Measurements from ENCODE around the gene FXYD5.

DNA sequence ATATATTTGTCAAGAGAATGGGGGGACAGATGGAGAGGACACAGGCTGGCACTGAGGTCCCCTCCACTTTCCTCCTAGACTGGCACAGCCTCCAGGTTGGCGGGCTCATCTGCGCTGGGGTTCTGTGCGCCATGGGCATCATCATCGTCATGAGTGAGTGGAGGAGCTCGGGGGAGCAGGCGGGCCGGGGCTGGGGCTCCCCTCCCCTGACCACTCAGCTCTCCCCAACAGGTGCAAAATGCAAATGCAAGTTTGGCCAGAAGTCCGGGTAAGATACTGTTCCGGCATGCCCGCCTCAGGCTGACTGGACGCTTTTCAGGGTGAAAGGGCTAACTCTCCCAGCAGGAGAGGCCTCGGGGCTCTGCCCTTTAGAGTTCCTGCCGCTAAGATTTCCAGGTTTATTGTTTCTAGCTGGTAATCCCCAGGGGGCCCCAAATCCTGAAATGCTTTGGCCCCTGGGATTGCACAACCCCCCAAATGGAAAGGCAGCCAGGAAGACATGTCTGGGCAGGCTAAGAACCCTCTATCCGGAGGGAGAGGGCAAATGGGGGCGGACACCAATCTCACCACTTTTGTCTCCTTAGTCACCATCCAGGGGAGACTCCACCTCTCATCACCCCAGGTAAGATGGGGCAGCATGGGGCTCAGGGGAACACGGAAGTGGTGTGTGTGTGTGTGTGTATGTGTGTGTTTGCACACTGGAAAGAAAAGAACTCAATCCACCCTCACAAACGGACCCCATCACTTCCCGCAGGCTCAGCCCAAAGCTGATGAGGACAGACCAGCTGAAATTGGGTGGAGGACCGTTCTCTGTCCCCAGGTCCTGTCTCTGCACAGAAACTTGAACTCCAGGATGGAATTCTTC is 31.6 kb upstream of the FXYD5 start:
- TF ChIP-seq, protein P1, sequence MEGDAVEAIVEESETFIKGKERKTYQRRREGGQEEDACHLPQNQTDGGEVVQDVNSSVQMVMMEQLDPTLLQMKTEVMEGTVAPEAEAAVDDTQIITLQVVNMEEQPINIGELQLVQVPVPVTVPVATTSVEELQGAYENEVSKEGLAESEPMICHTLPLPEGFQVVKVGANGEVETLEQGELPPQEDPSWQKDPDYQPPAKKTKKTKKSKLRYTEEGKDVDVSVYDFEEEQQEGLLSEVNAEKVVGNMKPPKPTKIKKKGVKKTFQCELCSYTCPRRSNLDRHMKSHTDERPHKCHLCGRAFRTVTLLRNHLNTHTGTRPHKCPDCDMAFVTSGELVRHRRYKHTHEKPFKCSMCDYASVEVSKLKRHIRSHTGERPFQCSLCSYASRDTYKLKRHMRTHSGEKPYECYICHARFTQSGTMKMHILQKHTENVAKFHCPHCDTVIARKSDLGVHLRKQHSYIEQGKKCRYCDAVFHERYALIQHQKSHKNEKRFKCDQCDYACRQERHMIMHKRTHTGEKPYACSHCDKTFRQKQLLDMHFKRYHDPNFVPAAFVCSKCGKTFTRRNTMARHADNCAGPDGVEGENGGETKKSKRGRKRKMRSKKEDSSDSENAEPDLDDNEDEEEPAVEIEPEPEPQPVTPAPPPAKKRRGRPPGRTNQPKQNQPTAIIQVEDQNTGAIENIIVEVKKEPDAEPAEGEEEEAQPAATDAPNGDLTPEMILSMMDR (IDR thresholded peaks at IDR 0.05) = no peak
- no peak for TF ChIP-seq POLR2A (IDR thresholded peaks at IDR 0.05)

Measured in Peyer's patch (tissue), 4 donors.